ENCODE results near the gene STARD10. TPM values are rescaled to one million over a fixed set of nuclear protein-coding genes. Genes with fewer than 3 reads are reported as not detected.

Gene STARD10
- total and polyA plus RNA-seq, 2 of the 8 experiments (the other 6 are each of a cell fraction or from before 2014, with no cell fraction given): 23.7 to 35.7 TPM

DNA sequence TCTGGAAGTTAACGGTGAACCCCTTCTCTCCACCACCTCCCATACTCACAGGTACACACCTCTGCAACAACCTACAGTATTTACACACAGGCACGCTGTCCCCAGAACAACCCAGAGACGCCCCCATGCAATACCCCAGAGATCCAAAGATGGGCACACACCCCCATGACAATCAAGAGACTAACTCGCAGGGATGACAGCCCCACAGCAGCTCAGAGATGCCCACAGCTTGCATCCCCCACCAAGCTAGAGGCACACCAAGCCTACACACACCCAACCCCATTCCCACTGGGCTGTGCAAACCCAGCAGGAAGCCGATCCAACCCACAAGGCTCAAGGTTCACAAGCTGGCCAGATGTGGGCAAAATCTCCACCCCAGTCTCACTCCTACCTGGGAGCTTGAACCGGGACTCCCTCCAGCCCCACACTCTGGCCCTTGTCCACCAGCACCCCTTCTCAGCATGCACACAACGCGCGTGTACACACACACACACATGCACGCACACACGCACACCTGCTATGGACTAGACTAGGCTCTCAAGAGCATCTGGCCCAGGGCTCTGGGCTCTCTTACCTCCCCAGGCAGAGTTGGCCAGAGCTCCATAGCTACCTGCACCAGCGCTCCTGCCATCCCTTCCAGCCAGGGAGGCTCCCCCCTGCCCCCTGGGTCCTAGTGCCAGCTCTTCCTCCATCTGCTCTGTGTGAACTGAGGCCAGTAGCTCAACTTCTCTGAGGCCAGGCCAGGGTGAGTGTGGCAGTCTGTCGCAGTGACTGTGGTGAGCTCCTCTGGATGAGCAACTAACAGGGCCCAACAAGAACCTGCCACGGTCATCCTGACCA is 11.5 kb downstream of the STARD10 start:
- H3K23me2 ChIP-seq (ENCODE audit: low read depth, low read length): peaks cover 11% of the 10 kb centered on the region
- H3K79me2 ChIP-seq (ENCODE audit: control insufficient read depth in 1 of 2, insufficient read depth in 2 of 2, low read length in 2 of 2): no peaks in the 10 kb centered on the region
- DNase-seq (ENCODE audit: low read depth in 1 of 2, low spot score in 2 of 2) (peak in 1 of 2 experiments; percentile 72), FAIRE-seq (no peak)
- no peak overlapping the region for H3K27ac ChIP-seq (ENCODE audit: low read depth, low read length)
- H3K36me3 ChIP-seq (ENCODE audit: control insufficient read depth in 2 of 4, insufficient read depth in 4 of 4, low read length in 3 of 4): no peaks in the 10 kb centered on the region
- peaks cover 9% of the 10 kb centered on the region for H3K79me1 ChIP-seq (ENCODE audit: low read depth, low read length)
- H2BK15ac ChIP-seq (ENCODE audit: low read length): peak overlapping the region; percentile 81; the same call in 1 of the 2 replicates
- no peak overlapping the region for H3K56ac ChIP-seq (replicated peaks; ENCODE audit: insufficient read length, low read depth, low read length)
- H4K20me1 ChIP-seq (replicated peaks in 1 of 2; ENCODE audit: control insufficient read depth in 1 of 2, insufficient read depth in 2 of 2, low read length in 2 of 2): peaks cover 1 to 3% of the 10 kb centered on the region in 2 experiments
- H2BK20ac ChIP-seq (ENCODE audit: low read length): 0 out of 2 replicates have a peak overlapping the region, but pooled peaks have one; percentile 6
- POLR2A ChIA-PET (ENCODE audit: partially characterized antibody): interaction anchor here (0.8 to 1.8 kb wide), 7 partner anchors 10 to 558 kb away, joined by 3 to 8 read pairs (median 3); partner anchors contain the start of genes INPPL1 and STARD10
- H2AFZ ChIP-seq (ENCODE audit: low read length): peak overlapping the region; percentile 18; the same call in 1 of the 2 replicates
- peaks cover 0 to 12% (median 6%) of the 10 kb centered on the region in 4 experiments; a peak in 3 of 7 replicates for H3K27me3 ChIP-seq (replicated peaks in 1 of 4; ENCODE audit: control insufficient read depth in 3 of 4, extremely low read depth in 1 of 4, insufficient read depth in 3 of 4, low read length in 3 of 4)
- H2BK5ac ChIP-seq (ENCODE audit: low read depth, low read length): peak overlapping the region; percentile 36; the same call in 1 of the 2 replicates
- no peak overlapping the region; the same call in 1 of the 2 replicates for H2BK12ac ChIP-seq (ENCODE audit: low read depth, low read length)
- H2AK5ac ChIP-seq (ENCODE audit: low read depth, low read length): no peak overlapping the region
- H3K14ac ChIP-seq (ENCODE audit: insufficient read length): no peak overlapping the region
- H2BK120ac ChIP-seq (replicated peaks; ENCODE audit: low read depth, low read length): no peak overlapping the region
- no peak overlapping the region; the same call in 1 of the 2 replicates for H3K18ac ChIP-seq (ENCODE audit: extremely low read depth, low read length)
- H3K4ac ChIP-seq (replicated peaks; ENCODE audit: insufficient read length, low read depth, low read length): no peak overlapping the region
- H3K4me1 ChIP-seq (replicated peaks in 1 of 4; ENCODE audit: control insufficient read depth in 3 of 4, insufficient read depth in 4 of 4, low read length in 3 of 4): peaks cover 5 to 24% (median 13%) of the 10 kb centered on the region in 4 experiments
- H3K9me3 ChIP-seq (ENCODE audit: insufficient read depth in 2 of 2, low read depth in 1 of 2, low read length in 1 of 2): no peaks in the 10 kb centered on the region
- no peak overlapping the region for H3K23ac ChIP-seq (ENCODE audit: insufficient read length)
- H4K91ac ChIP-seq (replicated peaks; ENCODE audit: insufficient read length, low read length): peak overlapping the region; percentile 77
- CTCF ChIA-PET (ENCODE audit: partially characterized antibody): interaction anchor here (0.8 to 2.4 kb wide), 18 partner anchors 11 to 457 kb away, joined by 3 to 33 read pairs (median 4); partner anchors contain the start of genes ARAP1 and STARD10
- 29% methylated on average over 14 of the region's 14 CpGs; no CpG with 5 or more reads in 1 of the 2 experiments for WGBS, 2 experiments (ENCODE audit: extremely low coverage in 1 of 2, insufficient coverage in 1 of 2, insufficient read length in 1 of 2, insufficient replicate concordance in 2 of 2, low coverage in 1 of 2, low lambda C conversion rate in 2 of 2, missing lambda C conversion rate in 1 of 2)
- peak overlapping the region; percentile 42 to 65 (median 54) for H3K4me3 ChIP-seq (ENCODE audit: extremely low read depth in 1 of 4, insufficient read depth in 2 of 4, low read depth in 3 of 4, low read length in 4 of 4)
- no peak overlapping the region for H4K8ac ChIP-seq (ENCODE audit: extremely low read depth, insufficient read depth, low read length)
- no peak overlapping the region; a peak in 2 of 7 replicates for H3K9ac ChIP-seq (replicated peaks in 1 of 4; ENCODE audit: extremely low read depth in 1 of 4, low read depth in 3 of 4, low read length in 3 of 4)
- peak overlapping the region; percentile 83 to 88 for H3K4me2 ChIP-seq (ENCODE audit: insufficient read depth in 1 of 2, low read depth in 2 of 2, low read length in 2 of 2)
- no peak overlapping the region for H4K5ac ChIP-seq (ENCODE audit: insufficient read length, low read depth, low read length)
- TF ChIP-seq SP1 (IDR thresholded peaks at IDR 0.05; ENCODE audit: low read depth, low read length) (no peak), RFX5 (IDR thresholded peaks at IDR 0.05; ENCODE audit: borderline replicate concordance, low read depth, low read length) (no peak), BCL11A (IDR thresholded peaks at IDR 0.05; ENCODE audit: low read depth in 2 of 2, low read length in 2 of 2) (no peak), EZH2 (IDR thresholded peaks at IDR 0.05; ENCODE audit: low read depth, low read length, severe bottlenecking) (no peak), FOSL1 (IDR thresholded peaks at IDR 0.05; ENCODE audit: insufficient read depth, low read depth, low read length) (peak; percentile 97), KDM1A (IDR thresholded peaks at IDR 0.05; ENCODE audit: borderline replicate concordance, low read length) (peak; percentile 88; the same call in 1 of the 2 replicates), KDM4A (IDR thresholded peaks at IDR 0.05; ENCODE audit: low read depth, low read length, severe bottlenecking) (peak; percentile 45)

All from H1 (cell line).